NOMO-1 treated with dmso at 0.1 percent for 144 hours (cell line): ENCODE results near the gene CENPM.
A peak's percentile ranks its signal among the peaks of the same experiment; 100 is the strongest.

Source experiments
- DNase-seq: peaks from one replicate; lab custom pipeline; 2025; ENCODE audit not compliant: unreplicated experiment; lab: John Stamatoyannopoulos, UW

CENPM gene

GRCh38 chr22:41933411-41934177, 13.4 kb downstream of the CENPM start:
- DNase-seq = no peak

GRCh38 chr22:41932353-41932752, 14.6 kb downstream of the CENPM start:
- DNase-seq = no peak

GRCh38 chr22:41931701-41932269, 15.2 kb downstream of the CENPM start:
- DNase-seq = no peak

- no peak for DNase-seq
These were observed 17.5 kb downstream of the CENPM start for GRCh38 chr22:41929418-41929810.

- DNase-seq = no peak
These were observed 18.1 kb downstream of the CENPM start for GRCh38 chr22:41928593-41929417.

GRCh38 chr22:41927813-41928212, 19.1 kb downstream of the CENPM start:
- DNase-seq = no peak

- peak; percentile 60 for DNase-seq
These were observed 21.0 kb downstream of the CENPM start for GRCh38 chr22:41925783-41926460.

GRCh38 chr22:41923595-41924276, 23.2 kb downstream of the CENPM start:
- DNase-seq = no peak

GRCh38 chr22:41922940-41923594, 23.9 kb downstream of the CENPM start:
- no peak for DNase-seq

GRCh38 chr22:41922328-41922727, 24.6 kb downstream of the CENPM start:
- no peak for DNase-seq

- DNase-seq = peak; percentile 50
These were observed 26.5 kb downstream of the CENPM start for GRCh38 chr22:41920271-41920976.

GRCh38 chr22:41919357-41920224, 27.4 kb downstream of the CENPM start:
- peak; percentile 71 for DNase-seq

- peak; percentile 54 for DNase-seq
These were observed 28.8 kb downstream of the CENPM start for GRCh38 chr22:41917903-41918791.

GRCh38 chr22:41917375-41917902, 29.5 kb downstream of the CENPM start:
- DNase-seq = no peak

- no peak for DNase-seq
These were observed 30.1 kb downstream of the CENPM start for GRCh38 chr22:41916745-41917358.

GRCh38 chr22:41915786-41916493, 31.0 kb downstream of the CENPM start:
- no peak for DNase-seq
